HEK293 (cell line): Measurements from ENCODE around the gene DGUOK.
A peak's percentile ranks its signal among the peaks of the same experiment; 100 is the strongest.

Source experiments
- CTCF ChIA-PET: fragments of 350-600 bp; formaldehyde crosslinking; extraction: SDS; loops from one replicate; lab custom pipeline; 2021; ENCODE audit warnings: antibody characterized with exemption; lab: Yijun Ruan, JAX
- POLR2A ChIA-PET: fragments of 300-600 bp; formaldehyde crosslinking; extraction: SDS; loops from one replicate; lab custom pipeline; 2020; ENCODE audit warnings: antibody characterized with exemption, inconsistent platforms; lab: Yijun Ruan, JAX
- H3K27ac ChIP-seq: fragments of 200-500 bp; sonication (Bioruptor generic); 2 replicates; pipeline ENCODE4 v1.5.1; 2014; ENCODE audit warnings: low read depth, low read length, control low read depth, inconsistent platforms; ENCODE audit errors: extremely low read depth
- H3K36me3 ChIP-seq, 2 experiments: fragments of 200-500 bp in 1 of 2; sonication (Bioruptor generic) in 1 of 2; 1 replicate in 1 of 2; 2 replicates in 1 of 2; pipeline ENCODE4 v1.5.1; 2014 to 2017; ENCODE audit warnings: inconsistent platforms in 2 of 2, low read length in 2 of 2; ENCODE audit not compliant: control insufficient read depth in 2 of 2, insufficient read depth in 1 of 2
- H3K4me1 ChIP-seq: fragments of 200-500 bp; sonication (Bioruptor generic); 2 replicates; pipeline ENCODE4 v1.5.1; 2014; ENCODE audit warnings: mild to moderate bottlenecking, low read length, inconsistent platforms; ENCODE audit not compliant: control insufficient read depth, insufficient read depth
- H3K4me3 ChIP-seq: 2 replicates; pipeline ENCODE4 v1.5.1; 2011; ENCODE audit warnings: low read depth, mild to moderate bottlenecking, control low read depth, low read length, moderate library complexity
- H3K9me3 ChIP-seq: fragments of 200-500 bp; sonication (Bioruptor generic); 2 replicates; pipeline ENCODE4 v1.5.1; 2014; ENCODE audit warnings: low read depth, low read length, inconsistent platforms; ENCODE audit not compliant: control insufficient read depth, insufficient read depth
- PRDM1 ChIP-seq: fragments of 450-650 bp; formaldehyde crosslinking; IDR thresholded peaks from 2 replicates; pipeline ENCODE4; 2016; ENCODE audit warnings: missing biosample characterization, missing genetic modification characterization
- PRDM10 ChIP-seq: fragments of 450-650 bp; formaldehyde crosslinking; IDR thresholded peaks from 2 replicates; pipeline ENCODE4 v1.5.1; 2016; ENCODE audit warnings: missing biosample characterization, missing genetic modification characterization
- PRDM6 ChIP-seq: fragments of 450-650 bp; formaldehyde crosslinking; IDR thresholded peaks from 2 replicates; pipeline ENCODE4 v1.5.1; 2017; ENCODE audit warnings: missing biosample characterization, missing genetic modification characterization
- ZBTB17 ChIP-seq: fragments of 450-650 bp; formaldehyde crosslinking; IDR thresholded peaks from 2 replicates; pipeline ENCODE4 v1.5.1; 2016; ENCODE audit warnings: missing biosample characterization, missing genetic modification characterization
- ZBTB20 ChIP-seq: fragments of 450-650 bp; formaldehyde crosslinking; IDR thresholded peaks from 2 replicates; pipeline ENCODE4 v1.5.1; 2016; ENCODE audit warnings: missing biosample characterization, missing genetic modification characterization
- ZBTB21 ChIP-seq: fragments of 450-650 bp; formaldehyde crosslinking; IDR thresholded peaks from 2 replicates; pipeline ENCODE4 v1.5.1; 2017; ENCODE audit warnings: missing biosample characterization, missing genetic modification characterization
- ZBTB49 ChIP-seq: fragments of 450-650 bp; formaldehyde crosslinking; IDR thresholded peaks from 2 replicates; pipeline ENCODE4 v1.5.1; 2016; ENCODE audit warnings: missing biosample characterization, missing genetic modification characterization, low read depth
- ZBTB6 ChIP-seq: fragments of 450-650 bp; formaldehyde crosslinking; IDR thresholded peaks from 2 replicates; pipeline ENCODE4 v1.5.1; 2017; ENCODE audit warnings: missing biosample characterization, missing genetic modification characterization
- ZBTB7A ChIP-seq: fragments of 450-650 bp; formaldehyde crosslinking; IDR thresholded peaks from 2 replicates; pipeline ENCODE4 v1.5.1; 2016; ENCODE audit warnings: low read depth, missing biosample characterization, missing genetic modification characterization
- ZFHX2 ChIP-seq: fragments of 450-650 bp; formaldehyde crosslinking; conservative IDR thresholded peaks from 2 replicates; pipeline ENCODE4 v1.5.1; 2016; ENCODE audit warnings: missing biosample characterization, missing genetic modification characterization
- ZFP41 ChIP-seq: fragments of 450-650 bp; formaldehyde crosslinking; IDR thresholded peaks from 2 replicates; pipeline ENCODE4 v1.5.1; 2016; ENCODE audit warnings: missing biosample characterization, missing genetic modification characterization, borderline replicate concordance
- ZFP69B ChIP-seq: fragments of 450-650 bp; formaldehyde crosslinking; IDR thresholded peaks from 2 replicates; pipeline ENCODE4 v1.5.1; 2016; ENCODE audit warnings: missing biosample characterization, missing genetic modification characterization
- ZNF133 ChIP-seq: fragments of 450-650 bp; formaldehyde crosslinking; IDR thresholded peaks from 2 replicates; pipeline ENCODE4 v1.5.1; 2016; ENCODE audit warnings: missing biosample characterization, missing genetic modification characterization
- ZNF214 ChIP-seq: fragments of 450-650 bp; formaldehyde crosslinking; IDR thresholded peaks from 2 replicates; pipeline ENCODE4 v1.5.1; 2017; ENCODE audit warnings: missing biosample characterization, mild to moderate bottlenecking, missing genetic modification characterization, borderline replicate concordance
- ZNF221 ChIP-seq: fragments of 450-650 bp; formaldehyde crosslinking; IDR thresholded peaks from 2 replicates; pipeline ENCODE4 v1.5.1; 2017; ENCODE audit warnings: missing biosample characterization, missing genetic modification characterization, borderline replicate concordance
- ZNF23 ChIP-seq: fragments of 450-650 bp; formaldehyde crosslinking; IDR thresholded peaks from 2 replicates; pipeline ENCODE4 v1.5.1; 2016; ENCODE audit warnings: missing biosample characterization, missing genetic modification characterization, borderline replicate concordance
- ZNF473 ChIP-seq: fragments of 450-650 bp; formaldehyde crosslinking; IDR thresholded peaks from 2 replicates; pipeline ENCODE4 v1.5.1; 2017; ENCODE audit warnings: missing biosample characterization, missing genetic modification characterization
- ZNF639 ChIP-seq: fragments of 450-650 bp; formaldehyde crosslinking; IDR thresholded peaks from 2 replicates; pipeline ENCODE4 v1.5.1; 2016; ENCODE audit warnings: missing biosample characterization, missing genetic modification characterization
- ZNF664 ChIP-seq: fragments of 450-650 bp; formaldehyde crosslinking; IDR thresholded peaks from 2 replicates; pipeline ENCODE4 v1.5.1; 2016; ENCODE audit warnings: missing biosample characterization, missing genetic modification characterization
- ZNF704 ChIP-seq: fragments of 450-650 bp; formaldehyde crosslinking; IDR thresholded peaks from 2 replicates; pipeline ENCODE4 v1.5.1; 2016; ENCODE audit warnings: missing biosample characterization, missing genetic modification characterization
- ZNF791 ChIP-seq: fragments of 450-650 bp; formaldehyde crosslinking; IDR thresholded peaks from 2 replicates; pipeline ENCODE4 v1.5.1; 2016; ENCODE audit warnings: missing biosample characterization, missing genetic modification characterization
- ZSCAN16 ChIP-seq: fragments of 450-650 bp; formaldehyde crosslinking; IDR thresholded peaks from 2 replicates; pipeline ENCODE4 v1.5.1; 2016; ENCODE audit warnings: missing biosample characterization, missing genetic modification characterization

DGUOK gene

GRCh38 chr2:73970141-73970803 is 43.6 kb downstream of the DGUOK start:
- TF ChIP-seq ZBTB20 (tag by site-specific recombination): no peak
- TF ChIP-seq PRDM1 (tag by site-specific recombination): no peak
- no peak for TF ChIP-seq ZBTB49
- no peak for TF ChIP-seq ZNF473 (tag by site-specific recombination)
- TF ChIP-seq ZSCAN16 (tag by site-specific recombination): no peak
- TF ChIP-seq ZBTB6 (tag by site-specific recombination): no peak
- no peak for TF ChIP-seq ZNF791 (tag by site-specific recombination)
- no peak for TF ChIP-seq ZNF214 (tag by site-specific recombination)
- TF ChIP-seq ZFP41 (tag by site-specific recombination): no peak
- no peak for TF ChIP-seq ZFP69B (tag by site-specific recombination)
- TF ChIP-seq ZFHX2 (tag by site-specific recombination): no peak
- no peak for TF ChIP-seq ZBTB7A (tag by site-specific recombination)
- no peak for TF ChIP-seq PRDM6 (tag by site-specific recombination)
- TF ChIP-seq ZNF23: no peak
- no peaks in the 10 kb centered on the region for H3K9me3 ChIP-seq
- POLR2A ChIA-PET: interaction anchor here (0.6 to 0.7 kb wide), 2 partner anchors 40 to 174 kb away, joined by 7 read pairs; no protein-coding TSS in a partner anchor
- no peaks in the 10 kb centered on the region for H3K36me3 ChIP-seq
- H3K4me1 ChIP-seq: no peaks in the 10 kb centered on the region; the same call in 1 of the 2 replicates
- H3K4me3 ChIP-seq: no peak overlapping the region
- H3K27ac ChIP-seq: no peak overlapping the region
- CTCF ChIA-PET: interaction anchor here (0.9 to 1.2 kb wide), 2 partner anchors 9 to 150 kb away, joined by 3 read pairs; no protein-coding TSS in a partner anchor

GRCh38 chr2:73970850-73971471 is 44.3 kb downstream of the DGUOK start:
- Histone ChIP-seq H3K4me3 (no peak overlapping the region), H3K9me3 (no peaks in the 10 kb centered on the region), H3K36me3 (no peaks in the 10 kb centered on the region), H3K4me1 (no peaks in the 10 kb centered on the region; the same call in 1 of the 2 replicates), H3K27ac (no peak overlapping the region)
- ChIA-PET POLR2A (interaction anchor here (0.6 to 0.7 kb wide), 3 partner anchors 11 to 173 kb away, joined by 3 to 7 read pairs (median 7); no protein-coding TSS in a partner anchor), CTCF (interaction anchor here (0.9 to 1.2 kb wide), 2 partner anchors 12 to 150 kb away, joined by 3 read pairs; no protein-coding TSS in a partner anchor)
- TF ChIP-seq ZBTB17 (tag by site-specific recombination): peak; percentile 46; the same call in 1 of the 2 replicates
- no peak for TF ChIP-seq ZNF664 (tag by site-specific recombination)
- no peak for TF ChIP-seq ZNF704
- peak; percentile 44; the same call in 1 of the 2 replicates for TF ChIP-seq PRDM10 (tag by site-specific recombination)
- TF ChIP-seq ZBTB21 (tag by site-specific recombination): no peak
- TF ChIP-seq ZNF221: no peak
- no peak for TF ChIP-seq ZNF639
- TF ChIP-seq ZNF133 (tag by site-specific recombination): peak; percentile 54; the same call in 1 of the 2 replicates
- TF ChIP-seq PRDM1 (tag by site-specific recombination): 0 out of 2 replicates have a peak, but pooled peaks have one; percentile 9
